Fibroblast of lung (primary cell): ENCODE results near the gene S100A9.

Experiments used
- CTCF ChIP-seq, 2 donors: IDR thresholded peaks in 1 of 2; conservative IDR thresholded peaks in 1 of 2; 1 replicate in 1 of 2; 2 replicates in 1 of 2; pipeline ENCODE4 v1.5.1; 2011 to 2012; ENCODE audit warnings: low read length in 2 of 2, control low read depth in 1 of 2, inconsistent platforms in 1 of 2, low read depth in 1 of 2, mild to moderate bottlenecking in 1 of 2
- EZH2 ChIP-seq: IDR thresholded peaks from 2 replicates; pipeline ENCODE4 v1.5.1; 2012; ENCODE audit warnings: low read length, control low read depth, mild to moderate bottlenecking; ENCODE audit errors: missing control alignments

GRCh38 chr1:153402226-153402625, 44.6 kb downstream of the S100A9 start:
- TF ChIP-seq CTCF (conservative IDR thresholded peaks at IDR 0.05 in 1 of 2, IDR thresholded peaks at IDR 0.05 in 1 of 2; ENCODE audit: low read depth in 1 of 2, low read length in 2 of 2) (no peak), EZH2 (no peak)
